ENCODE data around the gene CMTR2. TPM values are rescaled to one million over a fixed set of nuclear protein-coding genes. Genes with fewer than 3 reads are reported as not detected.

Gene CMTR2
- polyA plus RNA-seq, 1 of the 3 experiments (the other 2 are of a cell fraction): 7.2 TPM

DNA sequence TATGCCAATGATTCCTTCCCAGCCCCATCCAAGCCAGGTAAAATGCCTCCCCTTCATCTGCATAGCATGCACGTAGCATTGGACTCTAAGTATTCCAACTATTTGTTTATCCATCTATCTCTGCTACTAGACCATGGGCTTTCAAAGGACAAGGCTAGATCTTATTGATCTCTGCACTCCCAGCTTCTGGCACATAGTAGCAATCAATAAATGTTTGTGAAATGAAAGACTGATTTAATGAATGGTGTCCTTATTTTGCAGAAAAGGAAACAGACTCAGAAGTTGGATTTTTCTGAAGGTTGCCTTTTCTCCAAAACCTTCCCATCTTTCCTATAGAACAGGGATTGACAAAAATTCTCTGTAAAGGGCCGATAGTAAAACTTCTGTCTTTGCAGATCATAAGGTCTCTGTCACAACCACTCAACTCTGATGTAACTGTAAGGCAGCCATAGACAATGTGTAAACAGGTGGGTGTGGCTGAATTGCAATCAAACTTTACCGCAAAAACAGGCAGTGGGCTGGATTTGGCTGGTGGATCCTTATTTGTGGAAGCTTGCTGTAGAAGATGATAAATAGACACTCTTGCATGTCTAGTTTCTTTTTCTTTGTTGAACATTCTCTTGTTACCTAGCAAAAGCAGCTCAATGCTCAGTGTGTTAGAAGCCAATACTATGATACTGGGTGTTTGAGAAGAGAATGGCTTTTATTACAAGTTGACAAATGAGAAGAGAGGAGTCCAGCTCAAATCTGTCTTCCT, 7.6 kb upstream of the CMTR2 start:
- no peaks in the 10 kb centered on the region for H3K27me3 ChIP-seq (ENCODE audit: insufficient read depth)
- H3K36me3 ChIP-seq (replicated peaks in 1 of 2; ENCODE audit: control insufficient read depth in 1 of 2, insufficient read depth in 2 of 2, low read length in 1 of 2): no peaks in the 10 kb centered on the region
- no peaks in the 10 kb centered on the region for H3K79me2 ChIP-seq (ENCODE audit: insufficient read depth)
- H3K9me3 ChIP-seq: no peaks in the 10 kb centered on the region
- no peak overlapping the region for H2AFZ ChIP-seq (ENCODE audit: low read depth)
- TF ChIP-seq, protein P1, sequence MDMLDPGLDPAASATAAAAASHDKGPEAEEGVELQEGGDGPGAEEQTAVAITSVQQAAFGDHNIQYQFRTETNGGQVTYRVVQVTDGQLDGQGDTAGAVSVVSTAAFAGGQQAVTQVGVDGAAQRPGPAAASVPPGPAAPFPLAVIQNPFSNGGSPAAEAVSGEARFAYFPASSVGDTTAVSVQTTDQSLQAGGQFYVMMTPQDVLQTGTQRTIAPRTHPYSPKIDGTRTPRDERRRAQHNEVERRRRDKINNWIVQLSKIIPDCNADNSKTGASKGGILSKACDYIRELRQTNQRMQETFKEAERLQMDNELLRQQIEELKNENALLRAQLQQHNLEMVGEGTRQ (IDR thresholded peaks at IDR 0.05; ENCODE audit: borderline replicate concordance, low read depth, low read length): no peak
- TF ChIP-seq MXI1 (IDR thresholded peaks at IDR 0.05; ENCODE audit: low read depth, low read length) (no peak), NRF1 (IDR thresholded peaks at IDR 0.05; ENCODE audit: low read depth, low read length) (no peak), SIN3A (IDR thresholded peaks at IDR 0.05; ENCODE audit: borderline replicate concordance, low read depth, low read length) (no peak), TAF1 (IDR thresholded peaks at IDR 0.05; ENCODE audit: borderline replicate concordance, low read depth, low read length) (no peak), MAX (IDR thresholded peaks at IDR 0.05; ENCODE audit: low read depth) (no peak), CHD2 (IDR thresholded peaks at IDR 0.05; ENCODE audit: low read length, partially characterized antibody) (no peak), FOSL2 (IDR thresholded peaks at IDR 0.05; ENCODE audit: borderline replicate concordance, low read depth) (no peak), TCF12 (IDR thresholded peaks at IDR 0.05) (no peak), SMC3 (IDR thresholded peaks at IDR 0.05; ENCODE audit: low read depth, low read length) (no peak), RCOR1 (IDR thresholded peaks at IDR 0.05; ENCODE audit: low read length) (no peak), NFIC (IDR thresholded peaks at IDR 0.05; ENCODE audit: borderline replicate concordance) (no peak), RAD21 (IDR thresholded peaks at IDR 0.05; ENCODE audit: low read length) (no peak), MEF2A (IDR thresholded peaks at IDR 0.05; ENCODE audit: borderline replicate concordance, low read depth) (no peak), RFX5 (IDR thresholded peaks at IDR 0.05; ENCODE audit: low read length) (no peak)
- TF ChIP-seq, protein P2, sequence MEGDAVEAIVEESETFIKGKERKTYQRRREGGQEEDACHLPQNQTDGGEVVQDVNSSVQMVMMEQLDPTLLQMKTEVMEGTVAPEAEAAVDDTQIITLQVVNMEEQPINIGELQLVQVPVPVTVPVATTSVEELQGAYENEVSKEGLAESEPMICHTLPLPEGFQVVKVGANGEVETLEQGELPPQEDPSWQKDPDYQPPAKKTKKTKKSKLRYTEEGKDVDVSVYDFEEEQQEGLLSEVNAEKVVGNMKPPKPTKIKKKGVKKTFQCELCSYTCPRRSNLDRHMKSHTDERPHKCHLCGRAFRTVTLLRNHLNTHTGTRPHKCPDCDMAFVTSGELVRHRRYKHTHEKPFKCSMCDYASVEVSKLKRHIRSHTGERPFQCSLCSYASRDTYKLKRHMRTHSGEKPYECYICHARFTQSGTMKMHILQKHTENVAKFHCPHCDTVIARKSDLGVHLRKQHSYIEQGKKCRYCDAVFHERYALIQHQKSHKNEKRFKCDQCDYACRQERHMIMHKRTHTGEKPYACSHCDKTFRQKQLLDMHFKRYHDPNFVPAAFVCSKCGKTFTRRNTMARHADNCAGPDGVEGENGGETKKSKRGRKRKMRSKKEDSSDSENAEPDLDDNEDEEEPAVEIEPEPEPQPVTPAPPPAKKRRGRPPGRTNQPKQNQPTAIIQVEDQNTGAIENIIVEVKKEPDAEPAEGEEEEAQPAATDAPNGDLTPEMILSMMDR (IDR thresholded peaks at IDR 0.05): no peak
- TF ChIP-seq, protein P3, sequence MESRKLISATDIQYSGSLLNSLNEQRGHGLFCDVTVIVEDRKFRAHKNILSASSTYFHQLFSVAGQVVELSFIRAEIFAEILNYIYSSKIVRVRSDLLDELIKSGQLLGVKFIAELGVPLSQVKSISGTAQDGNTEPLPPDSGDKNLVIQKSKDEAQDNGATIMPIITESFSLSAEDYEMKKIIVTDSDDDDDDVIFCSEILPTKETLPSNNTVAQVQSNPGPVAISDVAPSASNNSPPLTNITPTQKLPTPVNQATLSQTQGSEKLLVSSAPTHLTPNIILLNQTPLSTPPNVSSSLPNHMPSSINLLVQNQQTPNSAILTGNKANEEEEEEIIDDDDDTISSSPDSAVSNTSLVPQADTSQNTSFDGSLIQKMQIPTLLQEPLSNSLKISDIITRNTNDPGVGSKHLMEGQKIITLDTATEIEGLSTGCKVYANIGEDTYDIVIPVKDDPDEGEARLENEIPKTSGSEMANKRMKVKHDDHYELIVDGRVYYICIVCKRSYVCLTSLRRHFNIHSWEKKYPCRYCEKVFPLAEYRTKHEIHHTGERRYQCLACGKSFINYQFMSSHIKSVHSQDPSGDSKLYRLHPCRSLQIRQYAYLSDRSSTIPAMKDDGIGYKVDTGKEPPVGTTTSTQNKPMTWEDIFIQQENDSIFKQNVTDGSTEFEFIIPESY (IDR thresholded peaks at IDR 0.05; ENCODE audit: borderline replicate concordance, low read depth): no peak
- H4K20me1 ChIP-seq (ENCODE audit: insufficient read depth): no peaks in the 10 kb centered on the region
- no peak overlapping the region for H3K9ac ChIP-seq
- DNase-seq: no peak
- H3K9me2 ChIP-seq: no peaks in the 10 kb centered on the region
- H3K4me2 ChIP-seq: no peak overlapping the region
- no peak overlapping the region for H3K4me3 ChIP-seq (ENCODE audit: low read depth in 2 of 2, low read length in 1 of 2)
- 31% methylated on average over 3 of the region's 3 CpGs for WGBS (ENCODE audit: low lambda C conversion rate)
- H3K27ac ChIP-seq (ENCODE audit: low read depth in 2 of 2, low read length in 1 of 2): no peak overlapping the region
- no peaks in the 10 kb centered on the region for H3F3A ChIP-seq (replicated peaks; ENCODE audit: insufficient read depth)
- H3K4me1 ChIP-seq (ENCODE audit: control insufficient read depth in 1 of 2, insufficient read depth in 2 of 2, low read depth in 1 of 2, low read length in 1 of 2): no peaks in the 10 kb centered on the region; a peak in 1 of 4 replicates
- CTCF ChIA-PET: interaction anchor here (0.8 kb wide), 1 partner anchor 15 kb away, joined by 3 read pairs; no protein-coding TSS in a partner anchor
- POLR2A ChIA-PET: no interaction called here
